Measurements from ENCODE around the gene ZNF644.

The ZNF644 gene

DNA sequence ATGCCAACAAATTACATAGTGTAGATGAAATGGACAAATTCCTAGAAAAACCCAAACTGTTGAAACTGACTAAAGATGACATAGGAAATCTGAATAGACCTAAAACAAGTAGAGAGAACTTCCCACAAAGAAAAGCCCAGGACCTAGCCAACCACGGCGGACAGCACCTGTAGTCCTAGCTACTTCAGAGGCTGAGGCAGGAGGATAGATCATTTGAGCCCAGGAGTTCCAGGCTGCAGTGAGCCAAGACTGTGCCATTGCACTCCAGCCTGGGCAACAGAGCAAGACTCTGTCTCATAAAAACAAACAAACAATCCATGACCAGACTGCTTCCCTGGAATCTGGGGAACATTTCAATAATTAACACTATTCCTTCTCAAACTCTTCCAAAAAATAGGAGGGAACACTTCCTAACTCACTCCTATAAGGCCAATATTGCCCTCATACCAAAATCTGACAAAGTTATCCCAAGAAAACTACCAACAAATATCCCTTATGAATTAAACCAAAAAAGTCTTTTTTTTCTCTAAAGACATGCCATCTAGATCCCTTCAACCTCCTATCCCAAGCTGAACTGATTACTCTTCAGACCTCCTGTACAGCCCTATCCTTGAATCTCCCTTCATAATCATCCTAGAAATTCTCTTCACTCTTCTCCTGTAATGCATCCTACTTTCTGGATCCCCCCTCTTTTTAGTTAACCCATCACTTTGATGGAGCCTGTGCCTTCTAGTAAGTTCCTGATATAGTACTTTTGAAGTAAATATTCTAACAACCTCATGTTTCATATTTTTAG, 15.5 kb downstream of the ZNF644 start:
- no peak for DNase-seq (ENCODE audit: low read depth, low spot score)
- in situ Hi-C loops (cut with HindIII; ENCODE audit: low sequenced_read_pairs) = no loop called here
- TF ChIP-seq, protein P1, sequence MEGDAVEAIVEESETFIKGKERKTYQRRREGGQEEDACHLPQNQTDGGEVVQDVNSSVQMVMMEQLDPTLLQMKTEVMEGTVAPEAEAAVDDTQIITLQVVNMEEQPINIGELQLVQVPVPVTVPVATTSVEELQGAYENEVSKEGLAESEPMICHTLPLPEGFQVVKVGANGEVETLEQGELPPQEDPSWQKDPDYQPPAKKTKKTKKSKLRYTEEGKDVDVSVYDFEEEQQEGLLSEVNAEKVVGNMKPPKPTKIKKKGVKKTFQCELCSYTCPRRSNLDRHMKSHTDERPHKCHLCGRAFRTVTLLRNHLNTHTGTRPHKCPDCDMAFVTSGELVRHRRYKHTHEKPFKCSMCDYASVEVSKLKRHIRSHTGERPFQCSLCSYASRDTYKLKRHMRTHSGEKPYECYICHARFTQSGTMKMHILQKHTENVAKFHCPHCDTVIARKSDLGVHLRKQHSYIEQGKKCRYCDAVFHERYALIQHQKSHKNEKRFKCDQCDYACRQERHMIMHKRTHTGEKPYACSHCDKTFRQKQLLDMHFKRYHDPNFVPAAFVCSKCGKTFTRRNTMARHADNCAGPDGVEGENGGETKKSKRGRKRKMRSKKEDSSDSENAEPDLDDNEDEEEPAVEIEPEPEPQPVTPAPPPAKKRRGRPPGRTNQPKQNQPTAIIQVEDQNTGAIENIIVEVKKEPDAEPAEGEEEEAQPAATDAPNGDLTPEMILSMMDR (IDR thresholded peaks at IDR 0.05; ENCODE audit: low read depth, low read length) = no peak
- no peak overlapping the region for H3K4me3 ChIP-seq (ENCODE audit: low read depth, low read length)

DNA sequence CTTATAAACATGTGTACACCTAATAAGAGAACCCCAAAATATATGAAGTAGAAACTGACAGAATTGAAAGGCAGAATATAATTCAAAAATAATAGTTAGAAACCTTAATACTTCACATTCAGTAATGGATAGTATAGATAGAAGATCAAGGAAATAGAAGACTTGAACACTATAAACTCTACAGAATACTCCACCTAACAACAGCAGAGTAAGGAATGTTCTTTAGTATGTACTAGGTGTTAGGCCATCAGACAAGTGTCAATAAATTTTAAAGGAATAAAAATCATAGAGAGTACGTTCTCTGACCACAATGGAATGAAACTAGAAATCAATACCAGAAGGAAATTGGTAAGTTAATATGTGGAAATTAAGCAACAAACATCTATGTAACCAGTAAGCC, 16.6 kb downstream of the ZNF644 start:
- in situ Hi-C loops (cut with HindIII; ENCODE audit: low sequenced_read_pairs) = no loop called here
- DNase-seq (ENCODE audit: low read depth, low spot score) = no peak
- H3K4me3 ChIP-seq (ENCODE audit: low read depth, low read length) = no peak overlapping the region
- TF ChIP-seq, protein P1 (IDR thresholded peaks at IDR 0.05; ENCODE audit: low read depth, low read length) = no peak

GRCh38 chr1:91004145-91004544, 17.7 kb downstream of the ZNF644 start:
- no peak for DNase-seq (ENCODE audit: low read depth, low spot score)
- in situ Hi-C loops (cut with HindIII; ENCODE audit: low sequenced_read_pairs) = no loop called here
- TF ChIP-seq, protein P1 (IDR thresholded peaks at IDR 0.05; ENCODE audit: low read depth, low read length) = no peak
- H3K4me3 ChIP-seq (ENCODE audit: low read depth, low read length) = no peak overlapping the region

DNA sequence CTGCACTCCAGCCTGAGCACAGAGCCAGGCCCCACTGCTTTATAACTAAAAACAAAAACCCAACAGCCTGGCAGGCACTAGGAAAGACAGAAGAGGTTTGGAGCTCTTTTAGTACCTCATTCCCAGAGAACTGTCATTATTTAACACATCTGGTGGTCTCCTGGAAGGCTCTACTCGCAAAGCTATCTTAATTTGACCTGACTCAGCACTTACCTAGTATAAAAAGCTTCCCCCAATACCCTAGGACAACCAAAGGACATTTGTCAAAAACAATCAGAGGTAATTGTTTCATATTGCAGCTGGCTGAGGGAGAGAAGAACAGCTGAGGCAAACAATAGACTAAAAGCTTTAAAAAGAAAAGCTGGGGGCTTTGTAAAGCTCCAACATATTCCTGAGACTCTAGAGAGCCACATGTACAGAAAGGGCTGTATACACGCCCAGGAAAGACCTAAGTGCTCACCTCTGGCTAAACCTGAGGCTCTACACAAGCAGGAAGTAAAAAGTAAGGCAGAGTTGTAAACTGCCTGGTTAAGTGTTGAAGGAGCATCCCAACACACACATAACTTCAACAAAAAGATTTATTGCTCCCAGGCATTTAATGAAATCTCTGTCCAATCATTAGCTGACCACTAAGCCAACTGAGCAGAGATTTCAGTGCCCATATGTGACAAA, 25.0 kb downstream of the ZNF644 start:
- DNase-seq (ENCODE audit: low read depth, low spot score) = no peak
- H3K4me3 ChIP-seq (ENCODE audit: low read depth, low read length) = no peak overlapping the region
- in situ Hi-C loops (cut with HindIII; ENCODE audit: low sequenced_read_pairs) = no loop called here
- TF ChIP-seq, protein P1 (IDR thresholded peaks at IDR 0.05; ENCODE audit: low read depth, low read length) = no peak

DNA sequence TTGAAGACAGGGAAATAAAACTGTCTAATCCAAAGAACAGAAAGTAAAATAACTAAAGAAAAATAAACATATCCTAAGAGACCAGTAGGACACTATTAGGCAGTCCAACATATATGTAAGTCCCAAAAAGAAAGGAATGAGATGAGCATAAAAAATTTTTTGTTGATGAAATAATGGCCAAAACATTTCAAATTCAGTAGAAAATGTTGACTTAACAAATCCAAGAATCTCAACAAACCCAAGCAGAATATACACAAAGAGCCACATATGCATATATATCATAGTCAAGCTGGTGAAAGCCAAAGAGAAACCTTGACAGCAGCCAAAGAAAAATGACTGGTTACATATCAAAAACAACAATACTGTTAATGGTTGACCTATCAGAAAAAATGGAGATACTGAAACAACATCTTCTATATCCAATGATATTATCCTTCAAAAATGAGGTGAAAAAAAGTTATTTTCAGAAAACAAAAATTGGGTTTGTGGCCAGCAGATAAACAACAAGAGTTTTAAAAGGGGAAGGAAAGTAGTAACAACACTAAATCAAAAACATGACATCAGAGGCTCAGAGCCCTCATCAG, 26.4 kb downstream of the ZNF644 start:
- no peak overlapping the region for H3K4me3 ChIP-seq (ENCODE audit: low read depth, low read length)
- in situ Hi-C loops (cut with HindIII; ENCODE audit: low sequenced_read_pairs) = no loop called here
- no peak for DNase-seq (ENCODE audit: low read depth, low spot score)
- TF ChIP-seq, protein P1 (IDR thresholded peaks at IDR 0.05; ENCODE audit: low read depth, low read length) = no peak

DNA sequence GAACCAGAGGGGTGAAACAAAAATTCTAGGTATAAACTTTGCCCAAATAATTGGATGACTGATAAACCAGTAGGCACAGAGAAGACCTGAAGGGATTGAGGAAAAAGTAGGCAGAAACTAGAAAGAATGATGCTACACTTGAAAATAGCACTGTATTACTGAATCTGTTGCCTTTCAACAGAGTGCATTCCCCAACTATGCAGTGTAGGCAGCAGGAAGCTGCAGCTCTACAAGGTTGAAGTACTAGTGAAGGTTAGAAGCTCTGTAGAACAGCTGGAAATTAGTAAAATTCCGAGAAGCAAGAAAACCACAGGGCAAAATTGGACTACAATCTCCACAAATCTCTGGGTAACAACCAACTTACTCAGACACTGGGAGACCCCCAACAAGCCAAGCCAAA, 27.4 kb downstream of the ZNF644 start:
- in situ Hi-C loops (cut with HindIII; ENCODE audit: low sequenced_read_pairs) = no loop called here
- TF ChIP-seq, protein P1 (IDR thresholded peaks at IDR 0.05; ENCODE audit: low read depth, low read length) = no peak

More for the DNA sequence above, 27.4 kb downstream of the ZNF644 start:
- DNase-seq (ENCODE audit: low read depth, low spot score) = no peak
- H3K4me3 ChIP-seq (ENCODE audit: low read depth, low read length) = no peak overlapping the region
